ENCODE results near the gene FGF8.

FGF8 gene

GRCh38 chr10:101723176-101723575 lies 52.7 kb downstream of the FGF8 start:
- DNase-seq (ENCODE audit: extremely low spot score): no peak
- no peak for TF ChIP-seq FOXA1 (IDR thresholded peaks at IDR 0.05)
- TF ChIP-seq ELF4 (IDR thresholded peaks at IDR 0.05): no peak
- TF ChIP-seq FOXK2 (IDR thresholded peaks at IDR 0.05): no peak
- TF ChIP-seq L3MBTL2 (conservative IDR thresholded peaks at IDR 0.05): no peak
- no peak for TF ChIP-seq ARNT (IDR thresholded peaks at IDR 0.05)
- TF ChIP-seq SP1 (IDR thresholded peaks at IDR 0.05): no peak
- TF ChIP-seq HDGF (IDR thresholded peaks at IDR 0.05; ENCODE audit: borderline replicate concordance): no peak
- no peak for TF ChIP-seq CTBP1 (IDR thresholded peaks at IDR 0.05; ENCODE audit: borderline replicate concordance)
- no peak for TF ChIP-seq NFRKB (IDR thresholded peaks at IDR 0.05)
- no peak for TF ChIP-seq ZNF384 (IDR thresholded peaks at IDR 0.05)
- TF ChIP-seq BHLHE40 (IDR thresholded peaks at IDR 0.05; ENCODE audit: borderline replicate concordance): no peak
- no peak for TF ChIP-seq TARDBP (IDR thresholded peaks at IDR 0.05)
- no peak for TF ChIP-seq SUZ12 (IDR thresholded peaks at IDR 0.05)
- ChIA-PET CTCF (no interaction called here), POLR2A (no interaction called here)

- CTCF ChIA-PET: interaction anchor here (1.2 kb wide), 1 partner anchor 12 kb away, joined by 3 read pairs; no protein-coding TSS in a partner anchor
Measured at GRCh38 chr10:101721806-101722205, 54.1 kb downstream of the FGF8 start.

GRCh38 chr10:101720606-101721230 lies 55.2 kb downstream of the FGF8 start:
- CTCF ChIA-PET: no interaction called here
- POLR2A ChIA-PET: no interaction called here
- DNase-seq (ENCODE audit: extremely low spot score): no peak
- no peak for TF ChIP-seq ARNT (IDR thresholded peaks at IDR 0.05)
- no peak for TF ChIP-seq PKNOX1 (IDR thresholded peaks at IDR 0.05)
- TF ChIP-seq FOXM1 (IDR thresholded peaks at IDR 0.05; ENCODE audit: borderline replicate concordance): no peak
- TF ChIP-seq ELF4 (IDR thresholded peaks at IDR 0.05): no peak
- TF ChIP-seq BHLHE40 (IDR thresholded peaks at IDR 0.05; ENCODE audit: borderline replicate concordance): no peak
- no peak for TF ChIP-seq HDGF (IDR thresholded peaks at IDR 0.05; ENCODE audit: borderline replicate concordance)
- TF ChIP-seq L3MBTL2 (conservative IDR thresholded peaks at IDR 0.05): no peak

More at GRCh38 chr10:101721806-101722205, 54.1 kb downstream of the FGF8 start:
- no peak for DNase-seq (ENCODE audit: extremely low spot score)
- TF ChIP-seq HDGF (IDR thresholded peaks at IDR 0.05; ENCODE audit: borderline replicate concordance) (no peak), LEF1 (IDR thresholded peaks at IDR 0.05; ENCODE audit: borderline replicate concordance) (no peak), ZNF384 (IDR thresholded peaks at IDR 0.05) (no peak), NFRKB (IDR thresholded peaks at IDR 0.05) (no peak), BHLHE40 (IDR thresholded peaks at IDR 0.05; ENCODE audit: borderline replicate concordance) (no peak), FOXM1 (IDR thresholded peaks at IDR 0.05; ENCODE audit: borderline replicate concordance) (no peak), FOXK2 (IDR thresholded peaks at IDR 0.05) (no peak), PKNOX1 (IDR thresholded peaks at IDR 0.05) (no peak), TARDBP (IDR thresholded peaks at IDR 0.05) (no peak), SUZ12 (IDR thresholded peaks at IDR 0.05) (no peak), ELF4 (IDR thresholded peaks at IDR 0.05) (no peak), ARNT (IDR thresholded peaks at IDR 0.05) (no peak), L3MBTL2 (conservative IDR thresholded peaks at IDR 0.05) (no peak), CTBP1 (IDR thresholded peaks at IDR 0.05; ENCODE audit: borderline replicate concordance) (no peak), SP1 (IDR thresholded peaks at IDR 0.05) (no peak), FOXA1 (IDR thresholded peaks at IDR 0.05) (no peak)
- POLR2A ChIA-PET: no interaction called here

Data from HEK293T (cell line).